Measurements from ENCODE around the gene LECT2. TPM values are rescaled to one million over a fixed set of nuclear protein-coding genes. Genes with fewer than 3 reads are reported as not detected.

The LECT2 gene
- polyA plus RNA-seq, 1 donor (not counting 4 experiments of a cell fraction or from before 2014, with no cell fraction given), result not detected

- H3K36me3 ChIP-seq (ENCODE audit: control insufficient read depth in 2 of 2, extremely low read depth in 1 of 2, insufficient read depth in 2 of 2, low read length in 2 of 2), result no peaks in the 10 kb centered on the region
- DNase-seq (ENCODE audit: low read depth, low spot score), result no peak
- H3K27ac ChIP-seq (ENCODE audit: control insufficient read depth, insufficient read depth, low read length), result no peak overlapping the region
- TF ChIP-seq CTCF (optimal IDR thresholded peaks at IDR 0.05 in 1 of 3, IDR thresholded peaks at IDR 0.05 in 1 of 3, conservative IDR thresholded peaks at IDR 0.05 in 1 of 3; ENCODE audit: extremely low read depth in 1 of 3, insufficient read depth in 2 of 3, low read length in 3 of 3) (no peak), EZH2 (IDR thresholded peaks at IDR 0.05; ENCODE audit: low read length) (no peak)
- H4K20me1 ChIP-seq (ENCODE audit: control insufficient read depth, extremely low read depth, insufficient read depth, low read length), result no peaks in the 10 kb centered on the region
- H3K4me1 ChIP-seq (ENCODE audit: control insufficient read depth, extremely low read depth, insufficient read depth, low read length), result no peaks in the 10 kb centered on the region
- H3K4me3 ChIP-seq (ENCODE audit: control insufficient read depth in 2 of 3, extremely low read depth in 1 of 3, insufficient read depth in 2 of 3, low read depth in 1 of 3, low read length in 3 of 3), result no peak overlapping the region
- FAIRE-seq, result no peak
- H2AFZ ChIP-seq (ENCODE audit: control insufficient read depth, low read length), result no peak overlapping the region
- no peaks in the 10 kb centered on the region for H3K9me3 ChIP-seq (ENCODE audit: control insufficient read depth, low read depth, low read length)
- dilution Hi-C loops (cut with MboI; ENCODE audit: extremely low pct_ligation_motif_present, low sequenced_read_pairs), result no loop called here
- no peak overlapping the region for H3K9ac ChIP-seq (ENCODE audit: control insufficient read depth, extremely low read depth, insufficient read depth, low read length)
- H3K27me3 ChIP-seq (ENCODE audit: control insufficient read depth, extremely low read depth, insufficient read depth, low read length), result peaks cover 14% of the 10 kb centered on the region
- no peak overlapping the region for H3K4me2 ChIP-seq (ENCODE audit: control insufficient read depth, extremely low read depth, insufficient read depth, low read depth, low read length)
- no peaks in the 10 kb centered on the region for H3K9me1 ChIP-seq (ENCODE audit: control insufficient read depth, extremely low read depth, insufficient read depth, low read length)
- no peaks in the 10 kb centered on the region for H3K79me2 ChIP-seq (ENCODE audit: control insufficient read depth, insufficient read depth, low read length)
These were observed 54.5 kb downstream of the LECT2 start for GRCh38 chr5:135900276-135900675.

- Histone ChIP-seq H4K20me1 (ENCODE audit: control insufficient read depth, extremely low read depth, insufficient read depth, low read length) (no peaks in the 10 kb centered on the region), H3K9me1 (ENCODE audit: control insufficient read depth, extremely low read depth, insufficient read depth, low read length) (no peaks in the 10 kb centered on the region), H3K4me1 (ENCODE audit: control insufficient read depth, extremely low read depth, insufficient read depth, low read length) (no peaks in the 10 kb centered on the region), H3K9me3 (ENCODE audit: control insufficient read depth, low read depth, low read length) (no peaks in the 10 kb centered on the region), H3K36me3 (ENCODE audit: control insufficient read depth in 2 of 2, extremely low read depth in 1 of 2, insufficient read depth in 2 of 2, low read length in 2 of 2) (no peaks in the 10 kb centered on the region), H2AFZ (ENCODE audit: control insufficient read depth, low read length) (no peak overlapping the region), H3K27ac (ENCODE audit: control insufficient read depth, insufficient read depth, low read length) (no peak overlapping the region), H3K27me3 (ENCODE audit: control insufficient read depth, extremely low read depth, insufficient read depth, low read length) (peaks cover 14% of the 10 kb centered on the region), H3K79me2 (ENCODE audit: control insufficient read depth, insufficient read depth, low read length) (no peaks in the 10 kb centered on the region), H3K4me2 (ENCODE audit: control insufficient read depth, extremely low read depth, insufficient read depth, low read depth, low read length) (no peak overlapping the region), H3K9ac (ENCODE audit: control insufficient read depth, extremely low read depth, insufficient read depth, low read length) (no peak overlapping the region), H3K4me3 (ENCODE audit: control insufficient read depth in 2 of 3, extremely low read depth in 1 of 3, insufficient read depth in 2 of 3, low read depth in 1 of 3, low read length in 3 of 3) (no peak overlapping the region)
- TF ChIP-seq CTCF (optimal IDR thresholded peaks at IDR 0.05 in 1 of 3, IDR thresholded peaks at IDR 0.05 in 1 of 3, conservative IDR thresholded peaks at IDR 0.05 in 1 of 3; ENCODE audit: extremely low read depth in 1 of 3, insufficient read depth in 2 of 3, low read length in 3 of 3) (no peak), EZH2 (IDR thresholded peaks at IDR 0.05; ENCODE audit: low read length) (no peak)
- dilution Hi-C loops (cut with MboI; ENCODE audit: extremely low pct_ligation_motif_present, low sequenced_read_pairs), result no loop called here
- DNase-seq (ENCODE audit: low read depth, low spot score) (no peak), FAIRE-seq (no peak)
These were observed 56.1 kb downstream of the LECT2 start for GRCh38 chr5:135898651-135899050.

Other genes with a start within 250 kb of the LECT2 start
- 0.35 TPM in 1 of 3 replicates, not detected in the others for gene SLC25A48, start 120.3 kb downstream of the LECT2 start, polyA plus RNA-seq
- gene IL9, start 59.1 kb downstream of the LECT2 start, polyA plus RNA-seq, result not detected in 3 replicates
- 270 to 490 TPM (median 379 TPM) in 3 replicates for gene TGFBI, start 74.0 kb upstream of the LECT2 start, polyA plus RNA-seq
- gene SMAD5, start 177.9 kb upstream of the LECT2 start, polyA plus RNA-seq, result 51.4 to 72.1 TPM (median 65.4 TPM) in 3 replicates
- gene SMIM32, start 238.2 kb upstream of the LECT2 start, polyA plus RNA-seq, result not detected in 3 replicates